K562 (cell line): ENCODE measurements around the gene DPY30. TPM values are rescaled to one million over a fixed set of nuclear protein-coding genes. Genes with fewer than 3 reads are reported as not detected.

Experiments used
- ATAC-seq: fragments of 200-7000 bp; cut with Tn5 transposase; 3 replicates; pipeline ENCODE4 v1.9.1; 2020; ENCODE audit warnings: moderate library complexity
- BruUV-seq: library from RNA; stranded (reverse); fragments of 400-500 nt; replicated peaks from 2 replicates; lab custom pipeline; 2021; lab: Mats Ljungman, UMichigan
- CTCF ChIA-PET: fragments of 300-600 bp; formaldehyde crosslinking; extraction: SDS; loops from one replicate; lab custom pipeline; 2021; ENCODE audit warnings: low intra/inter-chr PET ratio; lab: Yijun Ruan, JAX
- POLR2A ChIA-PET: fragments of 300-600, 350-650 bp; sonication (Branson Sonifier 250); formaldehyde crosslinking; extraction: SDS; loops from one replicate; lab custom pipeline; 2021; ENCODE audit warnings: antibody characterized with exemption, inconsistent platforms; lab: Yijun Ruan, JAX
- DNase-seq, 4 experiments: peaks; one replicate each; pipeline versions ENCODE4 v3.0.0 to v3.0.0-alpha.2; 2011 to 2018; ENCODE audit warnings: low spot score in 3 of 4, mixed read lengths in 3 of 4; ENCODE audit errors: extremely low read depth in 1 of 4
- FAIRE-seq: peaks from 2 replicates; lab custom pipeline; 2011; peaks lifted over from hg19 to GRCh38; lab: Jason Lieb, UNC
- H2AFZ ChIP-seq: 2 replicates; pipeline ENCODE4 v1.6.0; 2011; ENCODE audit warnings: low read depth, low read length, control low read depth, inconsistent platforms
- H3K27ac ChIP-seq: fragments of 200-600 bp; 3 replicates; pipeline ENCODE4 v1.8.0; 2011; ENCODE audit warnings: low read depth, mild to moderate bottlenecking, control low read depth, inconsistent platforms, low read length, moderate library complexity, mixed read lengths; ENCODE audit errors: extremely low read depth
- H3K27me3 ChIP-seq, 2 experiments: fragments of 300-600 bp in 1 of 2; 2 replicates in 1 of 2; 3 replicates in 1 of 2; pipeline versions ENCODE4 v1.6.0 to v1.8.0; 2011; ENCODE audit warnings: inconsistent platforms in 2 of 2, low read length in 2 of 2, mild to moderate bottlenecking in 1 of 2, mixed read lengths in 1 of 2, moderate library complexity in 1 of 2; ENCODE audit not compliant: control insufficient read depth in 2 of 2, insufficient read depth in 2 of 2
- H3K36me3 ChIP-seq: fragments of 300-600 bp; 3 replicates; pipeline ENCODE4 v1.8.0; 2011; ENCODE audit warnings: mild to moderate bottlenecking, low read length, inconsistent platforms; ENCODE audit not compliant: control insufficient read depth, insufficient read depth
- H3K4me1 ChIP-seq, 2 experiments: fragments of 200-600 bp in 1 of 2; replicated peaks in 1 of 2; 2 replicates in 1 of 2; 3 replicates in 1 of 2; pipeline versions ENCODE4 v1.5.1 to v1.8.0; 2011; ENCODE audit warnings: inconsistent platforms in 2 of 2, low read length in 2 of 2, mild to moderate bottlenecking in 1 of 2, mixed read lengths in 1 of 2, moderate library complexity in 1 of 2; ENCODE audit not compliant: control insufficient read depth in 2 of 2, insufficient read depth in 2 of 2
- H3K4me2 ChIP-seq: 2 replicates; pipeline ENCODE4 v1.6.1; 2011; ENCODE audit warnings: low read length, control low read depth, inconsistent platforms, mixed read lengths; ENCODE audit not compliant: insufficient read depth
- H3K4me3 ChIP-seq: fragments of 200-600 bp; sonication (generic), shearing (Covaris generic); 2 replicates; pipeline ENCODE4 v1.5.1; 2016; ENCODE audit warnings: control low read depth, inconsistent platforms
- H3K79me2 ChIP-seq: fragments of 200-600 bp; 3 replicates; pipeline ENCODE4 v1.8.0; 2011; ENCODE audit warnings: low read length, inconsistent platforms; ENCODE audit not compliant: control insufficient read depth, insufficient read depth
- H3K9ac ChIP-seq, 2 experiments: 2 replicates each; pipeline versions ENCODE4 v1.6.0 to v1.6.1; 2011; ENCODE audit warnings: low read depth in 2 of 2, low read length in 2 of 2, control low read depth in 1 of 2, inconsistent platforms in 1 of 2, mild to moderate bottlenecking in 1 of 2, mixed read lengths in 1 of 2; ENCODE audit not compliant: insufficient read depth in 1 of 2
- H3K9me1 ChIP-seq: one replicate; pipeline ENCODE4 v1.6.0; 2011; ENCODE audit warnings: inconsistent platforms, mild to moderate bottlenecking, low read length, moderate library complexity; ENCODE audit not compliant: control insufficient read depth, insufficient read depth
- H3K9me3 ChIP-seq: replicated peaks from 2 replicates; pipeline ENCODE4 v1.5.1; 2011; ENCODE audit warnings: low read depth, low read length, inconsistent platforms; ENCODE audit not compliant: control insufficient read depth, insufficient read depth
- H4K20me1 ChIP-seq: replicated peaks from 2 replicates; pipeline ENCODE4 v1.6.1; 2011; ENCODE audit warnings: low read length, inconsistent platforms, mixed read lengths; ENCODE audit not compliant: control insufficient read depth, insufficient read depth
- CREM ChIP-seq: IDR thresholded peaks from 2 replicates; pipeline ENCODE4 v1.6.1; 2014; ENCODE audit warnings: antibody characterized with exemption, low read depth
- FOSL1 ChIP-seq: fragments of 200-800 bp; sonication (Bioruptor generic); conservative IDR thresholded peaks from 2 replicates; pipeline ENCODE4 v1.6.1; 2016; ENCODE audit warnings: missing genetic modification characterization, missing compliant biosample characterization
- JUN ChIP-seq, 2 experiments: sonication (generic) in 1 of 2; formaldehyde crosslinking in 1 of 2; IDR thresholded peaks; 2 replicates each; pipeline versions ENCODE4 v1.6.1 to v1.8.0; 2012 to 2022; ENCODE audit warnings: borderline replicate concordance in 2 of 2, mild to moderate bottlenecking in 2 of 2, improper control_type of control experiment in 1 of 2, low read depth in 1 of 2, low read length in 1 of 2, missing genetic modification reagents in 1 of 2
- MAFK ChIP-seq: IDR thresholded peaks from 2 replicates; pipeline ENCODE4 v1.6.1; 2011; ENCODE audit warnings: low read length, improper control_type of control experiment
- NCOA6 ChIP-seq: fragments of 450-650 bp; IDR thresholded peaks from 2 replicates; pipeline ENCODE4 v1.6.1; 2017; ENCODE audit warnings: mild to moderate bottlenecking
- NFE2 ChIP-seq: IDR thresholded peaks from 2 replicates; pipeline ENCODE4 v1.6.1; 2014; ENCODE audit warnings: antibody characterized with exemption, low read depth
- NFE2L1 ChIP-seq: fragments of 450-650 bp; IDR thresholded peaks from 2 replicates; pipeline ENCODE4 v1.6.1; 2016; ENCODE audit warnings: missing genetic modification characterization, low read depth, mild to moderate bottlenecking, missing compliant biosample characterization, moderate library complexity, borderline replicate concordance
- SETDB1 ChIP-seq: IDR thresholded peaks from one replicate; pipeline ENCODE4 v1.6.1; 2012; ENCODE audit warnings: low read length, control low read depth, inconsistent platforms
- SIRT6 ChIP-seq: IDR thresholded peaks from one replicate; pipeline ENCODE4 v1.6.1; 2012; ENCODE audit warnings: low read depth, mild to moderate bottlenecking, control low read depth, inconsistent platforms, low read length, moderate library complexity
- SMARCC2 ChIP-seq: fragments of 450-650 bp; IDR thresholded peaks from 2 replicates; pipeline ENCODE4 v1.6.1; 2017; ENCODE audit warnings: antibody characterized with exemption, moderate library complexity, mild to moderate bottlenecking, low read depth
- SMARCE1 ChIP-seq: fragments of 450-650 bp; IDR thresholded peaks from 2 replicates; pipeline ENCODE4 v1.7.1; 2016; ENCODE audit warnings: mild to moderate bottlenecking
- SMC3 ChIP-seq: conservative IDR thresholded peaks from 2 replicates; pipeline ENCODE4 v1.6.1; 2011; ENCODE audit warnings: low read depth, low read length, improper control_type of control experiment; ENCODE audit not compliant: insufficient read depth
- TCF7L2 ChIP-seq: fragments of 150-350 bp; IDR thresholded peaks from 2 replicates; pipeline ENCODE4 v1.6.1; 2016; ENCODE audit warnings: low read depth, mild to moderate bottlenecking, low read length, moderate library complexity
- TFAP4 ChIP-seq: sonication (generic); formaldehyde crosslinking; IDR thresholded peaks from 2 replicates; pipeline ENCODE4 v1.8.0; 2022; ENCODE audit warnings: missing genetic modification reagents, mild to moderate bottlenecking, moderate library complexity, borderline replicate concordance
- TRIM24 ChIP-seq, 2 experiments: fragments of 450-650 bp; IDR thresholded peaks; 2 replicates each; pipeline ENCODE4 v1.6.1; 2016
- XRCC4 ChIP-seq: IDR thresholded peaks from one replicate; pipeline ENCODE4 v1.6.1; 2011; ENCODE audit not compliant: insufficient read depth, insufficient read length; ENCODE audit errors: extremely low read depth
- ZBTB12 ChIP-seq: fragments of 250-450 bp; sonication (Bioruptor Pico); IDR thresholded peaks from 2 replicates; pipeline ENCODE4 v1.4.0; 2020
- ZNF3 ChIP-seq: fragments of 250-450 bp; sonication (Bioruptor Pico); IDR thresholded peaks from 2 replicates; pipeline ENCODE4 v1.5.0; 2021; ENCODE audit warnings: mild to moderate bottlenecking, moderate library complexity
- ZNF316 ChIP-seq: fragments of 450-650 bp; IDR thresholded peaks from 2 replicates; pipeline ENCODE4 v1.6.1; 2016
- ZNF41 ChIP-seq: fragments of 250-450 bp; sonication (Bioruptor Pico); conservative IDR thresholded peaks from 2 replicates; pipeline ENCODE4 v1.4.0; 2020; ENCODE audit warnings: mild to moderate bottlenecking
- ZNF75A ChIP-seq: fragments of 450-650 bp; formaldehyde crosslinking; IDR thresholded peaks from 2 replicates; pipeline ENCODE4 v1.4.0; 2020; ENCODE audit warnings: mild to moderate bottlenecking
- ZNF77 ChIP-seq: fragments of 250-450 bp; sonication (Bioruptor Pico); IDR thresholded peaks from 2 replicates; pipeline ENCODE4 v1.5.0; 2020
- WGBS: fragments of 100-300 bp; shearing (Covaris generic); methylation state at CpG from one replicate; pipeline ENCODE4 v1.1.6; 2016; ENCODE audit warnings: low coverage, mixed read lengths; ENCODE audit not compliant: insufficient coverage; ENCODE audit errors: missing lambda C conversion rate; 5-methylcytosine and 5-hydroxymethylcytosine counted together
- in situ Hi-C: fragments of 300-500 bp; cut with MboI; formaldehyde crosslinking; loops from 4 replicates; pipeline ENCODE4 v1.15.0; 2018; ENCODE audit warnings: inconsistent platforms, mixed read lengths
- intact Hi-C: fragments of 100-400 bp; cut with micrococcal nuclease; formaldehyde crosslinking; loops from 2 replicates; pipeline ENCODE4 v1.14.2; 2022
- polyA plus RNA-seq, 8 experiments: library from polyadenylated mRNA; depleted of rRNA in 4 of 8; stranded (reverse) in 5 of 8; unstranded in 3 of 8; fragments of >200 nt; fragmentation: Nextera tagmentation in 2 of 8; fragmentation: Illumina TruSeq in 1 of 8; extraction: Ambion mirVana in 2 of 8; extraction: Trizol in 1 of 8; gene quantifications; 2 replicates each; pipeline versions ENCODE4 v1.2.1 to v1.2.3, GENCODE V29; 2011 to 2014; ENCODE audit warnings: inconsistent platforms in 1 of 8, missing spikeins in 1 of 8
- total RNA-seq, 7 experiments: library from RNA; depleted of rRNA in 6 of 7; stranded (reverse); fragments of >200 nt in 6 of 7; fragmentation: Illumina TruSeq in 2 of 7; extraction: Trizol in 2 of 7; gene quantifications; 2 replicates each; pipeline versions ENCODE4 v1.2.1 to v1.2.3, GENCODE V29; 2011 to 2021; ENCODE audit warnings: low replicate concordance in 1 of 7

Gene DPY30
- total and polyA plus RNA-seq, 9 of the 15 experiments (the other 6 are each of a cell fraction or from before 2014, with no cell fraction given) = 64.6 to 402 (median 116) TPM

- H2AFZ ChIP-seq = peak overlapping the region; percentile 90
- H3K79me2 ChIP-seq = no peaks in the 10 kb centered on the region
- no TSS peak for BruUV-seq
- ChIA-PET CTCF (no interaction called here), POLR2A (interaction anchor here (0.6 to 1.8 kb wide), 4 partner anchors 11 to 108 kb away, joined by 3 to 11 read pairs (median 3); partner anchors contain the start of genes DPY30 and SLC30A6)
- ATAC-seq (peak; percentile 46), DNase-seq (peak; percentile 42 to 69 (median 57)), FAIRE-seq (peak; percentile 86)
- H3K27ac ChIP-seq = peak overlapping the region; percentile 54; the same call in 2 of the 3 replicates
- in situ Hi-C loops (no loop called here), intact Hi-C loops (no loop called here)
- no peaks in the 10 kb centered on the region for H3K36me3 ChIP-seq
- H3K27me3 ChIP-seq = no peaks in the 10 kb centered on the region
- H3K4me3 ChIP-seq = no peak overlapping the region
- H3K4me1 ChIP-seq = peaks cover 10 to 11% of the 10 kb centered on the region in 2 experiments; a peak in 4 of 5 replicates
- 55% methylated on average over 2 of the region's 2 CpGs for WGBS
- H3K9ac ChIP-seq = no peak overlapping the region
- H4K20me1 ChIP-seq = no peaks in the 10 kb centered on the region
- H3K4me2 ChIP-seq = peak overlapping the region; percentile 33; the same call in 1 of the 2 replicates
- no peaks in the 10 kb centered on the region for H3K9me3 ChIP-seq
- H3K9me1 ChIP-seq = no peaks in the 10 kb centered on the region
- no peak for TF ChIP-seq ZNF75A (CRISPR knock-in tag)
- TF ChIP-seq SETDB1 = no peak
- TF ChIP-seq MAFK = peak; percentile 88
- peak in 1 of 2 experiments; percentile 44; a peak in 1 of 4 replicates for TF ChIP-seq TRIM24 (IDR thresholded peaks at IDR 0.05)
- TF ChIP-seq SMC3 = no peak
- no peak for TF ChIP-seq ZBTB12 (CRISPR knock-in tag)
- TF ChIP-seq CREM = no peak
- peak; percentile 35; the same call in 1 of the 2 replicates for TF ChIP-seq SMARCE1
- TF ChIP-seq NFE2L1 (tag) = peak; percentile 86
- no peak for TF ChIP-seq ZNF77 (CRISPR knock-in tag)
- TF ChIP-seq ZNF316 = peak; percentile 97
- TF ChIP-seq JUN (IDR thresholded peaks at IDR 0.05; ENCODE audit: borderline replicate concordance, low read depth, low read length) = no peak
- TF ChIP-seq JUN (CRISPR knock-in tag; IDR thresholded peaks at IDR 0.05; ENCODE audit: borderline replicate concordance) = no peak
- no peak for TF ChIP-seq TCF7L2
- TF ChIP-seq ZNF41 (CRISPR knock-in tag) = no peak
- peak; percentile 69 for TF ChIP-seq FOSL1
- peak; percentile 94 for TF ChIP-seq NFE2
- no peak for TF ChIP-seq ZNF3 (CRISPR knock-in tag)
- no peak for TF ChIP-seq XRCC4
- TF ChIP-seq TFAP4 (CRISPR knock-in tag) = 0 out of 2 replicates have a peak, but pooled peaks have one; percentile 17
- TF ChIP-seq SIRT6 = no peak
- TF ChIP-seq NCOA6 = no peak
- TF ChIP-seq SMARCC2 = no peak
These were observed 18.5 kb upstream of the DPY30 start for GRCh38 chr2:32058130-32058529.
